Activated T-cell treated with anti-CD3 and anti-CD28 coated beads, Interleukin-2, amount 50 U/mL, for 24 hours (primary cell): ENCODE measurements around the gene PPP1R9B.

Source experiments
- DNase-seq: peaks from one replicate; pipeline ENCODE4 v3.0.0-alpha.2; 2020
- H3K27ac Mint-ChIP-seq: 2 replicates; pipeline ENCODE4 v1.8.0; 2020; ENCODE audit warnings: mild to moderate bottlenecking, mixed read lengths
- H3K27me3 Mint-ChIP-seq: 2 replicates; pipeline ENCODE4 v1.8.0; 2020; ENCODE audit warnings: mixed read lengths
- H3K36me3 Mint-ChIP-seq: 2 replicates; pipeline ENCODE4 v1.8.0; 2020; ENCODE audit warnings: low read depth, mixed read lengths
- H3K4me1 Mint-ChIP-seq: 2 replicates; pipeline ENCODE4 v1.8.0; 2020; ENCODE audit warnings: low read depth, mixed read lengths
- H3K4me3 Mint-ChIP-seq: 2 replicates; pipeline ENCODE4 v1.8.0; 2020; ENCODE audit warnings: mild to moderate bottlenecking, moderate library complexity, mixed read lengths
- H3K9me3 Mint-ChIP-seq: 2 replicates; pipeline ENCODE4 v1.8.0; 2020; ENCODE audit warnings: mixed read lengths

Gene PPP1R9B

DNA sequence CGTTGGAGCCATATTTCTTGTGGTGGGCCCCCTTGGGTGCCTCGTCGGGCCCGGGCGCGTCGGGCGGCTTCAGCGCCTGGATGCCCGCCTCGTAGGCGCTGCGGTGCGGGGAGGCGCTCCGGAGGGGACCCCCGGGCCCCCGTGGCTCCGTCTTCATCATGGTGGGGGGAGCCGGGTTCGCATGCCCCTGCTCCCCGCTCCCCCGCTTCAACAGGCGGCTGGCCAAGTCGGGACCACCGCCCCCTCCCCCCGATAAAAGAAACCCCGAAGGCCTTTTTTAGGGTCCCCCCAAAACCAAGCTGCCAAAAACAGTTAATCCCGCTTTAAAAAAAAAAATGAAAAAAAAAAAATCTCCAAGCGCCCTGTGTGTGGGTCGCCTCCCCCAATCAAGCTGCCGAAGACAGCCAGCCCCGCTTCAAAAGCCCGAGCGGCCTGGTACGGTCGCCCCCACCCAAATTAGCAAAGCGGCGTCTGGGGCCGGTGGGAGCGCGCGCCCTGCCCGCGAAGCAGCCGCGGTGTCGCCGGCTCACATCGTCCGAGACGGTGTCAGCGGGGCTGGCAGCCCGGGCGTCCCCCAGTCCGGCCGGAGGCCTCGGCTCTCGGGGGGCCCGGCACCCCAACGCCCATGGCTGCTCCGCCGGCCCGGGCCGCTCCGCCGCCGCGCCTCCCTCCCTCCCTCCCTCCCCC is at the start of gene PPP1R9B:
Gene PPP1R9B (minus strand): TSS at position 324 of the 687 bp plus-strand sequence. CDS start 164 bp downstream, at position 160.
- Mint-ChIP-seq H3K4me3 (peak within 1 kb of the TSS; percentile 95), H3K4me1 (peaks cover 54% of the 10 kb centered on the region), H3K27ac (peak within 1 kb of the TSS; percentile 95), H3K36me3 (peaks cover 33% of the 10 kb centered on the region), H3K9me3 (no peaks in the 10 kb centered on the region), H3K27me3 (no peaks in the 10 kb centered on the region)
- DNase-seq = no peak

DNA sequence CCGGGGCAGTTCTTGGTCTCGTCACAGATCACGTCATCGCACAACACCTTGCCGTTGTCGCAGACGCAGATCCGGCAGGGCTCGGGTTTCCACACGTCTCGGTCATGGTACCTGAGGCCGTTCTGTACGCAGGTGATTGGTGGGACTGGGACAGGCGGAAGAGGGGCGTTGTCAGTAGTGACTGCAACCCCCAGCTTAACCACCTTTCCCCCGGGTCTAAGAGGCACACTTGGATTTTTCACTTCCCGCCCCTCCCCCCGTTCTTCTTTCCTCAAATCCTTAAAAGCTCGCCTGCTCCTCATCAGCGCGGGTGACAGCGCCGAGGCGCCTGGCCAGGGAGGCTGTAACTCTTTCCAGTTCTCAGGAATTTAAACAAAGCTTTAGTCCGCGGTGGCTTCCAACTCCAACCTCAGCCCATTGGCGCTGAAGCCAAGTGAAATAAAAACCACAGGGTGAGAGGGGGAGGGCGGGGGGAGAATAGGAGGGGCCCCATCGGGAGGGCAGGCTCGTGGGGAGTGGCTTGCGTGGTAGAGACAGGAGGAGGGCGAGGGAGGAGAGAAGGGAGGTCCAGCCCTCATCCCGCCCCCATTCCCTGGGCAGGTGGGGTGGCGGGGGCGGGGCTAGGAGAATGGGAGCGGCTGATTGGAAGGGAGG is 49.5 kb upstream of the PPP1R9B start:
- peaks cover 56% of the 10 kb centered on the region for H3K27me3 Mint-ChIP-seq
- H3K27ac Mint-ChIP-seq = no peak overlapping the region
- H3K4me1 Mint-ChIP-seq = peaks cover 23% of the 10 kb centered on the region
- DNase-seq = no peak
- H3K4me3 Mint-ChIP-seq = peak overlapping the region; percentile 71
- no peaks in the 10 kb centered on the region for H3K36me3 Mint-ChIP-seq
- H3K9me3 Mint-ChIP-seq = no peaks in the 10 kb centered on the region

DNA sequence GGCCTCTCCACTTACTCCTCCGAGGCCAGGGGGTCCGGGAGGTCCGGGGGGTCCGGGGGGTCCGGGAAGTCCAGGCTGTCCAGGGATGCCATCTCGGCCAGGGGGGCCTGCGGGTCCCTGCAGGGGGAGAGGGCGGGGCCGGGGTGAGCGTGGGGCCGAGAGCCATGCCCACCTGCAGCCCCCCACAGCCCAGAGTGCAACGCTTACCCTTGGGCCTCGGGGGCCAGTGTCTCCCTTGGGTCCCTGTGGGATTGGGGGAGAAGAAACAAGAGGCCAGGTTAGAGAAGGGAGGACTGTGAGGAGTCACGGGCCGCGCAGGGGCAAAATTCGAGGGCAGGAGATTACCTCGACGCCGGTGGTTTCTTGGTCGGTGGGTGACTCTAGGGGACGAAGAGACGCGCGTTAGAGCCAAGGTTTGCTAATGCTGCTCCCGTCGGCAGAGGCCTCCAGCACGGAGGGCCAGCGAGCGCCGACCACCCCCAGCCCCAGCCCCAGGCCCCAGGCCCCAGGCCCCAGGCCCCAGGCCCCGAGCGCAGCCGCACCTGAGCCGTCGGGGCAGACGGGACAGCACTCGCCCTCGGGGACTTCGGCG is 48.8 kb upstream of the PPP1R9B start:
- Mint-ChIP-seq H3K27ac (no peak overlapping the region), H3K4me3 (no peak overlapping the region)

DNA sequence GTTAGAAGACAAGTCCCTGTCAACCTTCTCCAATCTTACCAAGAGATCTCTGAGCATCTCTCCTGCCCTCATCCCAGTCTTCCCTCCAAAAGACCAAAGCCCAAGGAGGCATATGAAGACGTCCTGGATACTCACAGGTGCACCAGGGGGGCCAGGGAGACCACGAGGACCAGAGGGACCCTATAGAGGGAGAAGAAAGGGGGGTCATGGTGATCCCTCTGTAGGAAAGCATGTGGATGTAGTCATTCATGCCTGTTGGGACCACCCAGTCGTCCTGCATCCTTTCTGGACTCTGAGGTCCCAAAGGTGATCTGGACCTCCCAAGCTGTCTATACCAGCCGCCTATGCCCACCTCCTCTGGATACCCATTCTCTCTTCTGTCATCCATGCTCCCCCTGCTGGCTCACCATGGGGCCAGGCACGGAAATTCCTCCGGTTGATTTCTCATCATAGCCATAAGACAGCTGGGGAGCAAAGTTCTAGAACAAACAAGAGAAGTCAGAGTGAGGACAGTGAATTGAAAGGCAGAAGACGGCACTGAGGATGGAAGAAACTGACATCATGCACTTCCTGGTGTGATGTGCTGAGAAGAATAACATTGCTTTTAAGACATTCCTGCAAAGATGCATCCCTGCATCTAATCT is 47.7 kb upstream of the PPP1R9B start:
- Mint-ChIP-seq H3K27ac (no peak overlapping the region), H3K36me3 (no peaks in the 10 kb centered on the region), H3K4me3 (no peak overlapping the region), H3K27me3 (peaks cover 43% of the 10 kb centered on the region), H3K4me1 (peaks cover 23% of the 10 kb centered on the region), H3K9me3 (no peaks in the 10 kb centered on the region)
- DNase-seq = peak; percentile 70

More for the DNA sequence above, 48.8 kb upstream of the PPP1R9B start:
- Mint-ChIP-seq H3K27me3 (peaks cover 51% of the 10 kb centered on the region), H3K4me1 (peaks cover 23% of the 10 kb centered on the region), H3K9me3 (no peaks in the 10 kb centered on the region), H3K36me3 (no peaks in the 10 kb centered on the region)
- DNase-seq = no peak

DNA sequence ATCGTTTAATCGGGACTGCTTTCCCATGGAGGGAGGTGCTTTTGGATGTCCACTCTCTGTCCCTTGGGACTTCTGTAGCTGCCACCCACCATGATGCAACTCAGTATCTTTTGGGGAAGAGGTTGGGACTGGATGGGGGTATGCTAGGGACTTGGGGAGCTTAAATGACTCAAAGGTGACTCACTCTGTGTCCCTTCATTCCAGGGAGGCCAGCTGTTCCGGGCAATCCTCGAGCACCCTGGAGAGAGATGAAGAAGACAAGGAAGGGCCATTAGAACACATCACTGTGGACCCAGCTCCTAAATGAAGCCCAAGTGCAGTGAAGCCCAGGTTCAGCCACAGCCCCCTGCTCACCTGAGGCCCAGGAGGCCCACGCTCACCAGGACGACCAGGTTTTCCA is 46.3 kb upstream of the PPP1R9B start:
- Mint-ChIP-seq H3K27ac (no peak overlapping the region), H3K4me3 (no peak overlapping the region), H3K9me3 (no peaks in the 10 kb centered on the region), H3K27me3 (peaks cover 30% of the 10 kb centered on the region), H3K4me1 (peaks cover 23% of the 10 kb centered on the region), H3K36me3 (no peaks in the 10 kb centered on the region)
- no peak for DNase-seq

DNA sequence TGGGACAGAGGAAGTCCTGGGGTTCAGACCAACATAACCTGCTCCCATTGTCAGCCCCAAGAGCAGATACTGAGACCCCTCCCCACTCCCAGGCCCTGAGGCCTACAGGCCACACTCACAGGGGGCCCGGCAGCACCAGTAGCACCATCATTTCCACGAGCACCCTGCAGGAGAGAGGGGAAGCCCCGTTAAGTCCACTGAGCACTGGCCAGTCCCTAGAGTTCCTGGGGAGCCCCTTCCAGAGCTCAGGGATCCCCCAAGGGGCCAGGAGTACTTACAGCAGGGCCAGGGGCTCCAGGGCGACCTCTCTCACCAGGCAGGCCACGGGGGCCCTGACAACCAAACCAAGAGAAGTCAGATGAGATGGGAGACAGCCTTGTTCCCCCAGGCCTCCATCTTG is 45.6 kb upstream of the PPP1R9B start:
- Mint-ChIP-seq H3K27me3 (peaks cover 23% of the 10 kb centered on the region), H3K4me1 (peaks cover 19% of the 10 kb centered on the region), H3K9me3 (no peaks in the 10 kb centered on the region), H3K27ac (no peak overlapping the region), H3K4me3 (no peak overlapping the region), H3K36me3 (no peaks in the 10 kb centered on the region)
- DNase-seq = no peak

GRCh38 chr17:50194934-50195865 is 44.7 kb upstream of the PPP1R9B start:
- Mint-ChIP-seq H3K9me3 (no peaks in the 10 kb centered on the region), H3K4me3 (no peak overlapping the region), H3K36me3 (no peaks in the 10 kb centered on the region), H3K4me1 (peaks cover 12% of the 10 kb centered on the region), H3K27me3 (peaks cover 18% of the 10 kb centered on the region), H3K27ac (no peak overlapping the region)
- no peak for DNase-seq

GRCh38 chr17:50194140-50194933 is 43.9 kb upstream of the PPP1R9B start:
- H3K9me3 Mint-ChIP-seq = no peaks in the 10 kb centered on the region
- no peak overlapping the region for H3K27ac Mint-ChIP-seq
- no peak for DNase-seq
- peaks cover 18% of the 10 kb centered on the region for H3K27me3 Mint-ChIP-seq
- H3K4me1 Mint-ChIP-seq = peaks cover 6% of the 10 kb centered on the region
- H3K4me3 Mint-ChIP-seq = no peak overlapping the region
- no peaks in the 10 kb centered on the region for H3K36me3 Mint-ChIP-seq

- Mint-ChIP-seq H3K27me3 (peaks cover 8% of the 10 kb centered on the region), H3K9me3 (no peaks in the 10 kb centered on the region), H3K4me3 (no peak overlapping the region), H3K36me3 (no peaks in the 10 kb centered on the region), H3K27ac (no peak overlapping the region), H3K4me1 (no peaks in the 10 kb centered on the region)
- DNase-seq = no peak
These were observed 42.3 kb upstream of the PPP1R9B start for GRCh38 chr17:50192618-50193291.

DNA sequence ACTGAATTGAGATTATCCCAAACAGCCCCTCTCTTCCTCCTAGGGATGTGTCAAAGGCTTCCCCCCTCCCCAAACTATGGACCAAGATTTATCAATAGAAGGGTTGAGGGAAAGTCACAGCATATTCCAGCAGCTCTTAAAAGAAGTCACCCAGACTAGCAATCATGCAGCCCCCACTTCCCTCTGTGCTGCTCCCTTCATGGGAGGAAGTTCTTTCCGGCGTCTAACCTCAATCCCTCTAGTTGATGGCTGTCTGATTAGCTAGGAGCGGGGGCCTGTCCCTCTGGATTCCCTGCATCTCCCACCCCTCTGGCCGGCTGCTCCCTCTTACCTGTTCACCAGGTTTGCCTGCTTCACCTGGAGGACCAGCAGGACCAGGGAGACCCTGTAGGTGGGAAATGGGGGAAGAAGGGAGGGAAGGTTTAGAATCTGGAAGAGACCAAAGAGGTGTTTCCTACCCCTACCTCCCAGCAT is 41.7 kb upstream of the PPP1R9B start:
- Mint-ChIP-seq H3K4me1 (no peaks in the 10 kb centered on the region), H3K27me3 (peaks cover 2% of the 10 kb centered on the region), H3K27ac (no peak overlapping the region), H3K9me3 (no peaks in the 10 kb centered on the region), H3K36me3 (no peaks in the 10 kb centered on the region), H3K4me3 (no peak overlapping the region)
- no peak for DNase-seq

DNA sequence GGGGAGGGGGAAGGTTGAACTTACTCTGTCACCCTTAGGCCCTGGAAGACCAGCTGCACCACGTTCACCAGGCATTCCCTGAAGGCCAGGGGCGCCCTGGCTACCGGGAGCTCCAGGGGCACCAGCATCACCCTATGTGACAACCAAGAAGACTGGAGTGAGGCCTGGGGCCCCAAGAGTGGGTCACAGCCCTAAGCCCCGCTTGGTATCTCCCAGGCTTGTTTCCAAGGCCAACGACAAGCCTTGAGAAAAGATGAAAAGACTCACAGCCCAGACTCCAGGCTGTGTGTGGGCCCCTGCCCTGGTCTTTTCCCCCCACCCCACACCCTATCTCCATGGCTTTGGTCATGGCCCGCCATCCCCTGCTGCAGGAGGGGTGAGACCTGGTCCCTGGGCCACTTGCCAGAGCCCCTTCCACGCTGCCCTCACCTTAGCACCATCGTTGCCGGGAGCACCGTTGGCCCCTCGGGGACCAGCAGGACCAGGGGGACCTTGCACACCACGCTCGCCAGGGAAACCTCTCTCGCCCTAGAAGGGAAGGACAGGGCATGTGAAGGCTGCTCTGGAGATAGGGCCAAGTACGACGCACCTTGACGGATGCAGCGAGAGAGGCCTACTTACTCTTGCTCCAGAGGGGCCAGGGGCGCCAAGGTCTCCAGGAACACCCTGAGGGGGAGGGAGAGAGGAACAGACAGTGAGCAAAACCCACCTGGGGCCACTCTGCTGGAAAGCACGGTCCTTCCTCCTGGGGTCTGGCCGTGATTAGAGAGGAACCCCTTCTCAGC is 41.1 kb upstream of the PPP1R9B start:
- no peaks in the 10 kb centered on the region for H3K4me1 Mint-ChIP-seq
- H3K27ac Mint-ChIP-seq = no peak overlapping the region
- DNase-seq = no peak
- no peaks in the 10 kb centered on the region for H3K36me3 Mint-ChIP-seq
- peaks cover 2% of the 10 kb centered on the region for H3K27me3 Mint-ChIP-seq
- no peaks in the 10 kb centered on the region for H3K9me3 Mint-ChIP-seq
- H3K4me3 Mint-ChIP-seq = no peak overlapping the region

GRCh38 chr17:50190603-50191358 is 40.3 kb upstream of the PPP1R9B start:
- H3K4me3 Mint-ChIP-seq = no peak overlapping the region
- no peaks in the 10 kb centered on the region for H3K36me3 Mint-ChIP-seq
- H3K9me3 Mint-ChIP-seq = no peaks in the 10 kb centered on the region
- H3K27me3 Mint-ChIP-seq = peaks cover 2% of the 10 kb centered on the region
- H3K4me1 Mint-ChIP-seq = no peaks in the 10 kb centered on the region
- no peak overlapping the region for H3K27ac Mint-ChIP-seq
- no peak for DNase-seq
